ENCODE results near the gene NT5E. TPM values are rescaled to one million over a fixed set of nuclear protein-coding genes. Genes with fewer than 3 reads are reported as not detected.

Gene NT5E
- total RNA-seq, 1 donor from 2014 or later, result 4.3 TPM

DNA sequence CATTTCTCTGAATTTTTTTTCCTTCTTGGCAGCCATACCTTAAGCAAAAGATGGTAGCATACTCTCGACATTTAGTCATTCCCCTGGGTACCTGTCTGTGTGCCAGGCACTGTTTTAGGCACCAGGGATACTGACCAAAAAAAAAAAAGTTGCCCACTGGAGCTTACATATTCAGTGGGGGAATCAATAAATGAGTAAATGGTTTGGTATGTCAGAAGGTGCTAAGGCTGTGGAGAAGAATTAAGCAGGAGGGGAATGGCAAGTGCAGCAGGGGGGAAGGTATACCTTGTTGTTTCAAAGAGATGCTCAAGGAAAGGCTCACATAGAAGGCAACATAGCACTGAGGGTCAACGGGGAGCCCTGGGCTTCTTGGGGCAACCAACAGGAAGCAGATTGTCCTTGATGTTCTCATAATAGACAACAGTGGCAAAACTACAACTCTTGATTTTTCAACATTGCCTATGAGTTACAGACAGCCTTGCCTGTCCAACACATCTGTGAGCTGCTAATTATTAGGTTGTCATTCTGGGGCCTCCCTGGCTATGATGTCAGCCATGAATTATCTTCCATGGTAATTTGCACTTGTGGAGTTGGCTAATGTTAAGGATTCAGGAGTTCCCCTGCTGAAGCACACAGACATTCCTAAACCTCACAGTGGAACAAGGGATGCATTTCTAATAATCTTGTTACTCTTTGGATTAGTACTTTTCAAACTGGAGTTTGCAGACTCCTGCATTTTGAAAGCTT lies 19.6 kb downstream of the NT5E start:
- no peak for DNase-seq
- TF ChIP-seq, protein P1, sequence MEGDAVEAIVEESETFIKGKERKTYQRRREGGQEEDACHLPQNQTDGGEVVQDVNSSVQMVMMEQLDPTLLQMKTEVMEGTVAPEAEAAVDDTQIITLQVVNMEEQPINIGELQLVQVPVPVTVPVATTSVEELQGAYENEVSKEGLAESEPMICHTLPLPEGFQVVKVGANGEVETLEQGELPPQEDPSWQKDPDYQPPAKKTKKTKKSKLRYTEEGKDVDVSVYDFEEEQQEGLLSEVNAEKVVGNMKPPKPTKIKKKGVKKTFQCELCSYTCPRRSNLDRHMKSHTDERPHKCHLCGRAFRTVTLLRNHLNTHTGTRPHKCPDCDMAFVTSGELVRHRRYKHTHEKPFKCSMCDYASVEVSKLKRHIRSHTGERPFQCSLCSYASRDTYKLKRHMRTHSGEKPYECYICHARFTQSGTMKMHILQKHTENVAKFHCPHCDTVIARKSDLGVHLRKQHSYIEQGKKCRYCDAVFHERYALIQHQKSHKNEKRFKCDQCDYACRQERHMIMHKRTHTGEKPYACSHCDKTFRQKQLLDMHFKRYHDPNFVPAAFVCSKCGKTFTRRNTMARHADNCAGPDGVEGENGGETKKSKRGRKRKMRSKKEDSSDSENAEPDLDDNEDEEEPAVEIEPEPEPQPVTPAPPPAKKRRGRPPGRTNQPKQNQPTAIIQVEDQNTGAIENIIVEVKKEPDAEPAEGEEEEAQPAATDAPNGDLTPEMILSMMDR (IDR thresholded peaks at IDR 0.05; ENCODE audit: borderline replicate concordance), result no peak
- Histone ChIP-seq H3K36me3 (no peaks in the 10 kb centered on the region), H3K9me3 (replicated peaks) (no peaks in the 10 kb centered on the region), H3K27me3 (ENCODE audit: low read depth) (no peaks in the 10 kb centered on the region), H3K4me3 (no peak overlapping the region), H3K27ac (replicated peaks) (no peak overlapping the region), H3K4me1 (peaks cover 3% of the 10 kb centered on the region)
- intact Hi-C loops (cut with micrococcal nuclease), result no loop called here

- Histone ChIP-seq H3K27ac (replicated peaks) (no peak overlapping the region), H3K27me3 (ENCODE audit: low read depth) (no peaks in the 10 kb centered on the region), H3K4me3 (no peak overlapping the region), H3K9me3 (replicated peaks) (no peaks in the 10 kb centered on the region), H3K36me3 (no peaks in the 10 kb centered on the region), H3K4me1 (no peaks in the 10 kb centered on the region)
- no peak for DNase-seq
- intact Hi-C loops (cut with micrococcal nuclease), result no loop called here
- TF ChIP-seq, protein P1 (IDR thresholded peaks at IDR 0.05; ENCODE audit: borderline replicate concordance), result no peak
Observed at GRCh38 chr6:85470023-85470410, 20.1 kb downstream of the NT5E start.

GRCh38 chr6:85472744-85473143 lies 22.9 kb downstream of the NT5E start:
- H3K27ac ChIP-seq (replicated peaks), result no peak overlapping the region
- intact Hi-C loops (cut with micrococcal nuclease), result no loop called here
- H3K9me3 ChIP-seq (replicated peaks), result peaks cover 14% of the 10 kb centered on the region
- TF ChIP-seq, protein P1 (IDR thresholded peaks at IDR 0.05; ENCODE audit: borderline replicate concordance), result no peak
- no peak overlapping the region for H3K4me3 ChIP-seq
- H3K4me1 ChIP-seq, result no peaks in the 10 kb centered on the region
- DNase-seq, result no peak
- H3K27me3 ChIP-seq (ENCODE audit: low read depth), result no peaks in the 10 kb centered on the region
- H3K36me3 ChIP-seq, result no peaks in the 10 kb centered on the region

DNA sequence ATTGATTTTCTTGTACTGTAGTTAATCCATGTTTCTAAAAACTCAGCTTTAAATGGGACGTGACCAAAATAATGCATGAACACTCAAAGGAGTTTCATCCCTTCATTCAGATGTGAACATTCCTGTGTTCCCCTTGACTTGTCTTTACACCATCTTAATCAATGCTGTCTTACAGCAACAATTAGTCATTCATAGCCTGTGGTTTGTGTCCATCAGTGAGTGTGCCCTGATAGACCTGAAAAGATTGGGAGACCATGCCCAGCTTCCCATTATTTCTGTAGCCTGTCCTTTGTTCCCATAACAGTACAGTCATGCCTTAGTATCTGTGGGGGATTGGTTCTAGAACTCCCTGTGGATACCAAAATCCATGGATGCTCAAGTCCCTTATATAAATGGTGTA lies 23.9 kb downstream of the NT5E start:
- Histone ChIP-seq H3K4me1 (no peaks in the 10 kb centered on the region), H3K4me3 (no peak overlapping the region), H3K9me3 (replicated peaks) (peaks cover 14% of the 10 kb centered on the region), H3K27ac (replicated peaks) (no peak overlapping the region), H3K36me3 (no peaks in the 10 kb centered on the region), H3K27me3 (ENCODE audit: low read depth) (no peaks in the 10 kb centered on the region)
- DNase-seq, result no peak
- intact Hi-C loops (cut with micrococcal nuclease), result no loop called here
- TF ChIP-seq, protein P1 (IDR thresholded peaks at IDR 0.05; ENCODE audit: borderline replicate concordance), result no peak

- H3K9me3 ChIP-seq (replicated peaks), result peaks cover 14% of the 10 kb centered on the region
- H3K36me3 ChIP-seq, result no peaks in the 10 kb centered on the region
- intact Hi-C loops (cut with micrococcal nuclease), result no loop called here
- DNase-seq, result no peak
- H3K4me3 ChIP-seq, result no peak overlapping the region
- no peaks in the 10 kb centered on the region for H3K4me1 ChIP-seq
- no peak overlapping the region for H3K27ac ChIP-seq (replicated peaks)
- TF ChIP-seq, protein P1 (IDR thresholded peaks at IDR 0.05; ENCODE audit: borderline replicate concordance), result no peak
- H3K27me3 ChIP-seq (ENCODE audit: low read depth), result no peaks in the 10 kb centered on the region
Observed at GRCh38 chr6:85476532-85476931, 26.6 kb downstream of the NT5E start.
